Measurements from ENCODE around the gene FGF1.

DNA sequence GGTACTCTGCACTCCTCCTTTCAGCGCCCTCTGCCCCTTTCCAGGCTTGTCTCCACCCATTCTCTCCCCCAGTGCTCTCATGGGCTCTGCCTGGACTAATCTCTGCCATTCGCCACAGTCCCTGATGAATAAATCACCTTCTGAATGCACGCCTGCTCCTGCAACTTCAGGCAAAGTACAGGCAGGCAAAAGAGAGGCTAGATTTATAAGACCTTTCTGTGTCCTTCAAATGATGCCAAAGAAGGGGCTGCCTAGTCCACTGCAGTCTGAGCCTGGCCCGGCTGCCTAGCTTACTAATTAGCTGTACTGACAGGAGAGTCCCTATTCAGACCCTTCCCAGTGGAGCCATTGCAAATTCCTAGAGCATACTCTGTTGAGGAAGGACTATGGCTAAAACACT lies 7.4 kb downstream of the FGF1 start:
- TF ChIP-seq, protein P1, sequence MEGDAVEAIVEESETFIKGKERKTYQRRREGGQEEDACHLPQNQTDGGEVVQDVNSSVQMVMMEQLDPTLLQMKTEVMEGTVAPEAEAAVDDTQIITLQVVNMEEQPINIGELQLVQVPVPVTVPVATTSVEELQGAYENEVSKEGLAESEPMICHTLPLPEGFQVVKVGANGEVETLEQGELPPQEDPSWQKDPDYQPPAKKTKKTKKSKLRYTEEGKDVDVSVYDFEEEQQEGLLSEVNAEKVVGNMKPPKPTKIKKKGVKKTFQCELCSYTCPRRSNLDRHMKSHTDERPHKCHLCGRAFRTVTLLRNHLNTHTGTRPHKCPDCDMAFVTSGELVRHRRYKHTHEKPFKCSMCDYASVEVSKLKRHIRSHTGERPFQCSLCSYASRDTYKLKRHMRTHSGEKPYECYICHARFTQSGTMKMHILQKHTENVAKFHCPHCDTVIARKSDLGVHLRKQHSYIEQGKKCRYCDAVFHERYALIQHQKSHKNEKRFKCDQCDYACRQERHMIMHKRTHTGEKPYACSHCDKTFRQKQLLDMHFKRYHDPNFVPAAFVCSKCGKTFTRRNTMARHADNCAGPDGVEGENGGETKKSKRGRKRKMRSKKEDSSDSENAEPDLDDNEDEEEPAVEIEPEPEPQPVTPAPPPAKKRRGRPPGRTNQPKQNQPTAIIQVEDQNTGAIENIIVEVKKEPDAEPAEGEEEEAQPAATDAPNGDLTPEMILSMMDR (IDR thresholded peaks at IDR 0.05; ENCODE audit: low read depth, low read length): no peak
- no peak for TF ChIP-seq EZH2phosphoT487 (IDR thresholded peaks at IDR 0.05; ENCODE audit: low read depth)

All from OCI-LY3 (cell line).